ENCODE results near the gene CCDC157. TPM values are rescaled to one million over a fixed set of nuclear protein-coding genes. Genes with fewer than 3 reads are reported as not detected.

Gene CCDC157
- total and polyA plus RNA-seq, 2 of the 4 experiments (the other 2 are of a cell fraction), result 0.90 to 2.2 TPM

- Histone ChIP-seq H3K4ac (ENCODE audit: low read depth, low read length) (no peak overlapping the region), H3K18ac (ENCODE audit: low read depth, low read length) (no peak overlapping the region), H3K9ac (ENCODE audit: low read depth, low read length) (no peak overlapping the region), H2BK120ac (ENCODE audit: low read depth, low read length) (no peak overlapping the region), H4K5ac (ENCODE audit: low read depth, low read length) (no peak overlapping the region), H2BK5ac (ENCODE audit: low read depth, low read length, poor library complexity, severe bottlenecking) (no peak overlapping the region), H4K91ac (ENCODE audit: insufficient read depth, low read depth, low read length) (no peak overlapping the region), H3K4me1 (ENCODE audit: control insufficient read depth, insufficient read depth, low read length) (no peaks in the 10 kb centered on the region), H2AFZ (replicated peaks; ENCODE audit: low read length, poor library complexity) (no peak overlapping the region), H3K79me1 (ENCODE audit: low read depth in 1 of 2, low read length in 2 of 2) (no peaks in the 10 kb centered on the region), H4K20me1 (ENCODE audit: insufficient read depth, low read length) (peaks cover 4% of the 10 kb centered on the region), H3K4me3 (ENCODE audit: insufficient read depth, low read depth, low read length) (no peak overlapping the region), H3K27ac (ENCODE audit: insufficient read depth, low read length) (no peak overlapping the region), H2AK5ac (ENCODE audit: low read depth, low read length) (no peak overlapping the region), H3K9me1 (ENCODE audit: insufficient read depth, low read length) (no peaks in the 10 kb centered on the region), H3K14ac (replicated peaks; ENCODE audit: low read depth, low read length) (no peak overlapping the region), H3K4me2 (ENCODE audit: low read depth, low read length) (no peak overlapping the region), H3K9me3 (ENCODE audit: control insufficient read depth, insufficient read depth, low read length) (no peaks in the 10 kb centered on the region), H3K56ac (ENCODE audit: extremely low read depth, insufficient read depth, low read length) (no peak overlapping the region), H2AK9ac (replicated peaks; ENCODE audit: low read depth, low read length, poor library complexity) (no peak overlapping the region), H3K27me3 (ENCODE audit: control insufficient read depth, insufficient read depth, low read length) (no peaks in the 10 kb centered on the region), H3K36me3 (ENCODE audit: control insufficient read depth, insufficient read depth, low read length) (peaks cover 33% of the 10 kb centered on the region), H2BK20ac (ENCODE audit: low read depth, low read length) (no peak overlapping the region), H2BK15ac (ENCODE audit: low read depth, low read length) (no peak overlapping the region), H3K23ac (ENCODE audit: low read depth, low read length) (no peak overlapping the region), H4K8ac (ENCODE audit: low read depth in 2 of 2, low read length in 2 of 2) (no peak overlapping the region)
- ChIA-PET POLR2A (ENCODE audit: unreplicated experiment) (no interaction called here), CTCF (no interaction called here)
- no TSS peak for BruUV-seq (replicated peaks)
- ATAC-seq (ENCODE audit: low read depth), result no peak
- WGBS, 2 experiments (ENCODE audit: extremely low coverage in 2 of 2, insufficient read length in 1 of 2), result 100% methylated on average over 8 of the region's 13 CpGs; no CpG with 5 or more reads in 1 of the 2 experiments
- TF ChIP-seq CTCF (conservative IDR thresholded peaks at IDR 0.05; ENCODE audit: low read depth, low read length), result no peak
- no peak for TF ChIP-seq CEBPB (IDR thresholded peaks at IDR 0.05; ENCODE audit: low read depth, low read length)
- TF ChIP-seq RCOR1 (IDR thresholded peaks at IDR 0.05; ENCODE audit: insufficient replicate concordance, low read length), result no peak
- TF ChIP-seq FOS (IDR thresholded peaks at IDR 0.05; ENCODE audit: low read depth, low read length), result no peak
- TF ChIP-seq MAZ (IDR thresholded peaks at IDR 0.05; ENCODE audit: borderline replicate concordance, low read depth, low read length), result no peak
- no peak for TF ChIP-seq MXI1 (IDR thresholded peaks at IDR 0.05; ENCODE audit: borderline replicate concordance, low read depth, low read length)
- no peak for TF ChIP-seq ELK1 (IDR thresholded peaks at IDR 0.05; ENCODE audit: borderline replicate concordance, low read depth, low read length)
- TF ChIP-seq CHD1 (IDR thresholded peaks at IDR 0.05; ENCODE audit: low read depth, low read length), result no peak
- TF ChIP-seq USF2 (IDR thresholded peaks at IDR 0.05; ENCODE audit: low read depth, low read length), result no peak
- TF ChIP-seq MAFK (IDR thresholded peaks at IDR 0.05; ENCODE audit: low read depth, low read length), result no peak
- no peak for TF ChIP-seq NFE2L2 (IDR thresholded peaks at IDR 0.05; ENCODE audit: low read depth, low read length)
- TF ChIP-seq POLR2A (IDR thresholded peaks at IDR 0.05; ENCODE audit: low read depth, low read length), result no peak
- no peak for TF ChIP-seq RAD21 (IDR thresholded peaks at IDR 0.05; ENCODE audit: low read length)
- TF ChIP-seq RFX5 (IDR thresholded peaks at IDR 0.05; ENCODE audit: low read depth, low read length), result no peak
- no peak for TF ChIP-seq SMC3 (IDR thresholded peaks at IDR 0.05; ENCODE audit: low read depth, low read length)
- no peak for TF ChIP-seq BHLHE40 (IDR thresholded peaks at IDR 0.05; ENCODE audit: low read depth, low read length)
- no peak for DNase-seq
- dilution Hi-C loops (cut with HindIII; ENCODE audit: low sequenced_read_pairs, unreplicated experiment) (no loop called here), intact Hi-C loops (cut with micrococcal nuclease) (no loop called here), in situ Hi-C loops (cut with MboI; ENCODE audit: low sequenced_read_pairs) (no loop called here)
These were observed 18.6 kb downstream of the CCDC157 start for GRCh38 chr22:30375312-30375849.

Data from IMR-90 (cell line).